Left cardiac atrium (tissue), 4 donors: Measurements from ENCODE around the gene GABRB1. TPM values are rescaled to one million over a fixed set of nuclear protein-coding genes. Genes with fewer than 3 reads are reported as not detected.
"Not testable (repeated sequence)": the region's sequence is repeated elsewhere in the genome, so short reads cannot be mapped to it uniquely, and the experiment has no call there.

Experiments used
- ATAC-seq, 2 donors: fragments of 200-7000 bp; cut with Tn5 transposase; one replicate each; pipeline ENCODE4 v1.9.1; 2020; ENCODE audit warnings: mild to moderate bottlenecking in 2 of 2, moderate library complexity in 2 of 2
- DNase-seq: peaks from one replicate; pipeline ENCODE4 v3.0.0-alpha.2; 2020
- intact Hi-C, 2 donors: fragments of 100-400 bp; cut with DNase I; formaldehyde crosslinking; loops; one replicate each; pipeline versions ENCODE4 v1.14.1 to v1.15.1; 2022 to 2023
- total RNA-seq, 2 donors: library from RNA; stranded (reverse); fragmentation: NEBNext Ultra II Directional; extraction: Animal tissue kit (Norgen Biotek cat#: 25700); gene quantifications; one replicate each; pipeline ENCODE4 v1.2.1, GENCODE V29; 2021
- donor health status: DM: no; HTN: yes; CAD: no.
- donor health status: DM: no; HTN: yes; CAD: no; lungs with severe emphysema.
- donor health status: DM: yes; HTN: yes; CAD: no.
- donor health status: Dilated cardiomyopathy.

GABRB1 gene
- total RNA-seq, 2 donors from 2014 or later, result 2.5 to 4.4 TPM

GRCh38 chr4:47239649-47240048 is 208.3 kb downstream of the GABRB1 start:
- ATAC-seq (no peak), DNase-seq (no peak)
- intact Hi-C loops, result no loop called here

GRCh38 chr4:47251348-47252135 is 220.2 kb downstream of the GABRB1 start:
- intact Hi-C loops, result no loop called here
- DNase-seq, result no peak
- no peak for ATAC-seq

GRCh38 chr4:47263721-47264120 is 232.4 kb downstream of the GABRB1 start:
- DNase-seq (no peak), ATAC-seq (no peak)
- intact Hi-C loops, result no loop called here

- no peak for DNase-seq
- intact Hi-C loops, result no loop called here
- ATAC-seq, result no peak
Observed at GRCh38 chr4:47270201-47270888, 239.0 kb downstream of the GABRB1 start.

- no peak for ATAC-seq
- intact Hi-C loops, result no loop called here
- no peak for DNase-seq
Observed at GRCh38 chr4:47271291-47271690, 239.9 kb downstream of the GABRB1 start.

- intact Hi-C loops, result no loop called here
- ATAC-seq (no peak), DNase-seq (no peak)
Observed at GRCh38 chr4:47274901-47275300, 243.5 kb downstream of the GABRB1 start.

- no peak for DNase-seq
- intact Hi-C loops, result no loop called here
- no peak for ATAC-seq
Observed at GRCh38 chr4:47275595-47275994, 244.2 kb downstream of the GABRB1 start.

- intact Hi-C loops, result no loop called here
- no peak for ATAC-seq
- DNase-seq, result no peak
Observed at GRCh38 chr4:47278631-47279030, 247.3 kb downstream of the GABRB1 start.

- intact Hi-C loops, result no loop called here
- no peak for DNase-seq
- no peak for ATAC-seq
Observed at GRCh38 chr4:47287735-47288134, 256.4 kb downstream of the GABRB1 start.

- no peak for ATAC-seq
- DNase-seq, result no peak
- intact Hi-C loops, result no loop called here
Observed at GRCh38 chr4:47289805-47290204, 258.4 kb downstream of the GABRB1 start.

GRCh38 chr4:47290873-47291272 is 259.5 kb downstream of the GABRB1 start:
- DNase-seq, intact Hi-C loops, ATAC-seq: not testable (repeated sequence)

GRCh38 chr4:47309165-47309564 is 277.8 kb downstream of the GABRB1 start:
- DNase-seq, result no peak
- intact Hi-C loops, result no loop called here
- ATAC-seq, result no peak

- DNase-seq (no peak), ATAC-seq (peak in 1 of 2 donors; percentile 86)
- intact Hi-C loops, result no loop called here
Observed at GRCh38 chr4:47312170-47312569, 280.8 kb downstream of the GABRB1 start.

- no peak for DNase-seq
- intact Hi-C loops, result no loop called here
- no peak for ATAC-seq
Observed at GRCh38 chr4:47313384-47313783, 282.0 kb downstream of the GABRB1 start.

GRCh38 chr4:47315346-47315745 is 284.0 kb downstream of the GABRB1 start:
- ATAC-seq (no peak), DNase-seq (no peak)
- intact Hi-C loops, result no loop called here

GRCh38 chr4:47326025-47326424 is 294.7 kb downstream of the GABRB1 start:
- ATAC-seq, result no peak

GRCh38 chr4:47330866-47331265 is 299.5 kb downstream of the GABRB1 start:
- DNase-seq (no peak), ATAC-seq (no peak)
- intact Hi-C loops, result no loop called here

More at GRCh38 chr4:47326025-47326424, 294.7 kb downstream of the GABRB1 start:
- intact Hi-C loops, result no loop called here
- no peak for DNase-seq

GRCh38 chr4:47334652-47335051 is 303.3 kb downstream of the GABRB1 start:
- ATAC-seq (peak in 1 of 2 donors; percentile 51), DNase-seq (no peak)
- intact Hi-C loops, result no loop called here

GRCh38 chr4:47337893-47338292 is 306.5 kb downstream of the GABRB1 start:
- intact Hi-C loops, result no loop called here
- DNase-seq, result no peak
- ATAC-seq, result no peak

- no peak for ATAC-seq
- intact Hi-C loops, result no loop called here
- no peak for DNase-seq
Observed at GRCh38 chr4:47340914-47341313, 309.5 kb downstream of the GABRB1 start.

GRCh38 chr4:47342796-47343195 is 311.4 kb downstream of the GABRB1 start:
- DNase-seq (no peak), ATAC-seq (no peak)
- intact Hi-C loops, result no loop called here
